Peyer's patch (tissue), 4 donors: ENCODE results near the gene MYO6.

Experiments used
- POLR2A ChIP-seq, 2 donors: fragments of 450-650 bp; IDR thresholded peaks; one replicate each; pipeline ENCODE4 v1.5.1; 2017; ENCODE audit warnings: antibody characterized with exemption in 2 of 2, mild to moderate bottlenecking in 2 of 2, moderate library complexity in 2 of 2
- TF ChIP-seq, protein P1 (sequence below), 6 experiments: fragments of 450-650 bp in 4 of 6; fragments of 200-600 bp in 2 of 6; sonication (generic) in 1 of 6; IDR thresholded peaks; one replicate each; pipeline ENCODE4 v1.5.1; 2017 to 2019; ENCODE audit warnings: antibody characterized with exemption in 6 of 6, mild to moderate bottlenecking in 3 of 6, moderate library complexity in 1 of 6

GRCh38 chr6:75968143-75968542 lies 219.1 kb downstream of the MYO6 start:
- TF ChIP-seq, protein P1, sequence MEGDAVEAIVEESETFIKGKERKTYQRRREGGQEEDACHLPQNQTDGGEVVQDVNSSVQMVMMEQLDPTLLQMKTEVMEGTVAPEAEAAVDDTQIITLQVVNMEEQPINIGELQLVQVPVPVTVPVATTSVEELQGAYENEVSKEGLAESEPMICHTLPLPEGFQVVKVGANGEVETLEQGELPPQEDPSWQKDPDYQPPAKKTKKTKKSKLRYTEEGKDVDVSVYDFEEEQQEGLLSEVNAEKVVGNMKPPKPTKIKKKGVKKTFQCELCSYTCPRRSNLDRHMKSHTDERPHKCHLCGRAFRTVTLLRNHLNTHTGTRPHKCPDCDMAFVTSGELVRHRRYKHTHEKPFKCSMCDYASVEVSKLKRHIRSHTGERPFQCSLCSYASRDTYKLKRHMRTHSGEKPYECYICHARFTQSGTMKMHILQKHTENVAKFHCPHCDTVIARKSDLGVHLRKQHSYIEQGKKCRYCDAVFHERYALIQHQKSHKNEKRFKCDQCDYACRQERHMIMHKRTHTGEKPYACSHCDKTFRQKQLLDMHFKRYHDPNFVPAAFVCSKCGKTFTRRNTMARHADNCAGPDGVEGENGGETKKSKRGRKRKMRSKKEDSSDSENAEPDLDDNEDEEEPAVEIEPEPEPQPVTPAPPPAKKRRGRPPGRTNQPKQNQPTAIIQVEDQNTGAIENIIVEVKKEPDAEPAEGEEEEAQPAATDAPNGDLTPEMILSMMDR (IDR thresholded peaks at IDR 0.05): no peak
- no peak for TF ChIP-seq POLR2A (IDR thresholded peaks at IDR 0.05)
